Measurements from ENCODE around the gene PEX7.

DNA sequence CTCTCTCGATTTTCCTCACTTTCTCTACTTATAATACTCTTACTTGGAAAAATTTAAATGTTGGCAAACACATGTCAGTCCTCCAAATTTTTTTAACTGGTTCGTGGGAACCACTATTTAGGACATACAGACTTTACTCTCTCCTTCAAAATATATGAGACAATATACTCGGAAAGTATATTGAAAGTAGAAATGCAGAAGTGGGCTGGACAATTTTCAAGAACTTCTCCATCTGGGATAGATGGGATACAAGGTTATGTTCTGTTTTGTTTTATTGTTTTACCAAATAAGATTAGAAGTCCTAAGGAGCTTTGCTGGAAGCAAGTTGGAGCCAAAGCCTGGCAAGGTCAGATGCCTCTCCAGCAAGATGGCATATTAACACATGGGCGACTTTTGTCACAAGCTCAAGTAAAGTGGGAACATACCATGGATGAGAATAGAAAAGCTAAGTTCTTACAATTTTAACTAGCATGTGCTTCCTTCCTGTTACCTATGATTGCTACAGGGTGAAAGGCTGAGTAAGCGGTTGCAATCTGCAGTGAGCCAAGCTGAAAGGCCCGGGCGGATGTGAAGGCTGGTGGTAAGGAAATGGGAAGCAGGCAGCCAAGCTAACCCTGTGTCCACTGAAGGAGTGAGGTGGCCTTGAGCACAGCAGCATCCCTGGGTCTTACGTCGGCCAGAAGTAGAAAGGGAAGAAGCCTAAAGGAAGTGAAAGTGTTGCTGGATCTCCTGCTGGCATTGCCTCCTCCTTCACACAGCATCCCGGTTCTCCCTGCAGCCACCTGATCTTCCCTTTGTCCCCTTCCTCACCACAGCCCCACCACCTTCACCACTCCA is 37.3 kb upstream of the PEX7 start:
- TF ChIP-seq, protein P1, sequence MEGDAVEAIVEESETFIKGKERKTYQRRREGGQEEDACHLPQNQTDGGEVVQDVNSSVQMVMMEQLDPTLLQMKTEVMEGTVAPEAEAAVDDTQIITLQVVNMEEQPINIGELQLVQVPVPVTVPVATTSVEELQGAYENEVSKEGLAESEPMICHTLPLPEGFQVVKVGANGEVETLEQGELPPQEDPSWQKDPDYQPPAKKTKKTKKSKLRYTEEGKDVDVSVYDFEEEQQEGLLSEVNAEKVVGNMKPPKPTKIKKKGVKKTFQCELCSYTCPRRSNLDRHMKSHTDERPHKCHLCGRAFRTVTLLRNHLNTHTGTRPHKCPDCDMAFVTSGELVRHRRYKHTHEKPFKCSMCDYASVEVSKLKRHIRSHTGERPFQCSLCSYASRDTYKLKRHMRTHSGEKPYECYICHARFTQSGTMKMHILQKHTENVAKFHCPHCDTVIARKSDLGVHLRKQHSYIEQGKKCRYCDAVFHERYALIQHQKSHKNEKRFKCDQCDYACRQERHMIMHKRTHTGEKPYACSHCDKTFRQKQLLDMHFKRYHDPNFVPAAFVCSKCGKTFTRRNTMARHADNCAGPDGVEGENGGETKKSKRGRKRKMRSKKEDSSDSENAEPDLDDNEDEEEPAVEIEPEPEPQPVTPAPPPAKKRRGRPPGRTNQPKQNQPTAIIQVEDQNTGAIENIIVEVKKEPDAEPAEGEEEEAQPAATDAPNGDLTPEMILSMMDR (IDR thresholded peaks at IDR 0.05; ENCODE audit: low read depth, low read length, poor library complexity, severe bottlenecking): no peak
- TF ChIP-seq EZH2phosphoT487 (IDR thresholded peaks at IDR 0.05; ENCODE audit: borderline replicate concordance, low read length): no peak
